Fibroblast of lung (primary cell): ENCODE results near the gene IGSF9.

Experiments
- EZH2 ChIP-seq: IDR thresholded peaks from 2 replicates; pipeline ENCODE4 v1.5.1; 2012; ENCODE audit warnings: low read length, control low read depth, mild to moderate bottlenecking; ENCODE audit errors: missing control alignments
- TF ChIP-seq, protein P1 (sequence below), 2 donors: IDR thresholded peaks in 1 of 2; conservative IDR thresholded peaks in 1 of 2; 1 replicate in 1 of 2; 2 replicates in 1 of 2; pipeline ENCODE4 v1.5.1; 2011 to 2012; ENCODE audit warnings: low read length in 2 of 2, control low read depth in 1 of 2, inconsistent platforms in 1 of 2, low read depth in 1 of 2, mild to moderate bottlenecking in 1 of 2

DNA sequence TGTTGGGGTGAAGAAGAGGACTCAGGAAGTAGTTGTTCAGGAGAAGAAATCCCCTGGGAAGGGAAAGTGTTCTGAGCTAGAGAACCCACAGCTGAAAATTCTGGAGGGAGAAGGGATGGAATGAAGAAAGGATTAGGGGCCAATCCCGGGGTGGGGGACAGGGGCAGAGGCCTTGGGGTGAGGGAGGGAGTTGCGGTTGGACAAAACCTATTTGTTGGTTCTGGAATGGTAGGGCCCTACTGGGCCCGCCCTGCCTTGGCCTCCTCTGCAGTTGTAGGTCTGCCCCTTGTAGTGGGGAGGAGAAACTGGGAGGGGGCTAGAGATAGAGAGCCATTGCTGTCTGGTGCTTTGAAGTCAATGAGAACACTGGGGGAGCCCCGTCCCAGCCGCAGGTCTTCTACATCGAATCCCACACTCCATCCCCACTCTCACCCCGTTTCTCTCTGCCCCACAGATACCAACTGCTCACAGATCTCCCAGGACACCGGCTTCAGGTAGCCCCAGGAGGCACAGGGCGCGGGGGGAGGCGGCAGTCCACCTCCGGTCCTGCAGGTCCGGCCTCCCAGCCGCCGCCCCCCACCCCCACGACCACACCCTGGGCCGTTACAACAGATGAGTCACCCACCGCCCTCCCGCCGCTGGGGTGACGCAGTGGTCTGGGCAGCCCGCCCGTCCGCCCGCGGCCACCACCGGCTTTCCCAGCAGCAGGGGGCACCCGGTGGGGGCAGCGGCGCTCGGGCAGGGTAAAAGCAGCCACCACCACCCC lies 21.2 kb downstream of the IGSF9 start:
- TF ChIP-seq, protein P1, sequence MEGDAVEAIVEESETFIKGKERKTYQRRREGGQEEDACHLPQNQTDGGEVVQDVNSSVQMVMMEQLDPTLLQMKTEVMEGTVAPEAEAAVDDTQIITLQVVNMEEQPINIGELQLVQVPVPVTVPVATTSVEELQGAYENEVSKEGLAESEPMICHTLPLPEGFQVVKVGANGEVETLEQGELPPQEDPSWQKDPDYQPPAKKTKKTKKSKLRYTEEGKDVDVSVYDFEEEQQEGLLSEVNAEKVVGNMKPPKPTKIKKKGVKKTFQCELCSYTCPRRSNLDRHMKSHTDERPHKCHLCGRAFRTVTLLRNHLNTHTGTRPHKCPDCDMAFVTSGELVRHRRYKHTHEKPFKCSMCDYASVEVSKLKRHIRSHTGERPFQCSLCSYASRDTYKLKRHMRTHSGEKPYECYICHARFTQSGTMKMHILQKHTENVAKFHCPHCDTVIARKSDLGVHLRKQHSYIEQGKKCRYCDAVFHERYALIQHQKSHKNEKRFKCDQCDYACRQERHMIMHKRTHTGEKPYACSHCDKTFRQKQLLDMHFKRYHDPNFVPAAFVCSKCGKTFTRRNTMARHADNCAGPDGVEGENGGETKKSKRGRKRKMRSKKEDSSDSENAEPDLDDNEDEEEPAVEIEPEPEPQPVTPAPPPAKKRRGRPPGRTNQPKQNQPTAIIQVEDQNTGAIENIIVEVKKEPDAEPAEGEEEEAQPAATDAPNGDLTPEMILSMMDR (conservative IDR thresholded peaks at IDR 0.05 in 1 of 2, IDR thresholded peaks at IDR 0.05 in 1 of 2; ENCODE audit: low read depth in 1 of 2, low read length in 2 of 2) = no peak
- no peak for TF ChIP-seq EZH2
